Brain pericyte (primary cell): ENCODE measurements around the gene MAP3K4.
A peak's percentile ranks its signal among the peaks of the same experiment; 100 is the strongest.
"Not testable (repeated sequence)": the region's sequence is repeated elsewhere in the genome, so short reads cannot be mapped to it uniquely, and the experiment has no call there.

ENCODE experiments used
- DNase-seq: peaks from one replicate; pipeline ENCODE4 v3.0.0-alpha.2; 2012; ENCODE audit warnings: low read depth, low spot score

Gene MAP3K4

DNA sequence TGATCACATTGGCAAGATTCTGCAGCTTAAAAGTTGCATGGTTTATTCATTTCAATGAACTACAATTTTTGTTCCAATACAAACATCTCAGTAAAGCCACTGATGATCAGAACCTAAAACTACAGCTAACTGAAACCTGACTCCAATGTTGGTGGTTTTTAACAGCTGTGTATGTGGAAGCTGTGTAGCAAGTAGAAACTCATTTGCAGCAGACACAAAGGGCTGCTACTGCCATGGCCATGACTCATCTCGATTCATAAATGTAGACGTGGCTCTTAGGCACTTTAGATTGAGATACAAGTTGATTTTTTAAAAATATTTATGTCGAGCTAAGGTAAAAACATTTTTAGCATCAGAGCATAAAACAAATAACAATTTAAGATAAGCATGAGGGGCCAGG is 19.5 kb upstream of the MAP3K4 start:
- DNase-seq = peak; percentile 41

DNA sequence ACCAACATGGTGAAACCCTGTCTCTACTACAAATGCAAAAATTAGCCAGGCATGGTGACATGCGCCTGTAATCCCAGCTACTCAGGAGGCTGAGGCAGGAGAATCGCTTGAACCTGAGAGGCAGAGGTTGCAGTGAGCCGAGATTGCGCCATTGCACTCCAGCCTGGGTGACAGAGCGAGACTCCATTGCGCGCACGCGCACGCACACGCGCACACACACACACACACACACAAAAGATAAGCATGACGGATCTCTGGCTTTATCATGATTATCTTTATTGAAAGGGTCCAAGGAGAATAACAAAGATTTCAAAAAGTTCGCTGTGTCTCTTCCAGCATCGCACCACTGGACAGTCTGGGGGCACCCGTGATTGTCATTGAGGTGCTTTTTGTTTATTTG is 19.0 kb upstream of the MAP3K4 start:
- not testable (repeated sequence) for DNase-seq

DNA sequence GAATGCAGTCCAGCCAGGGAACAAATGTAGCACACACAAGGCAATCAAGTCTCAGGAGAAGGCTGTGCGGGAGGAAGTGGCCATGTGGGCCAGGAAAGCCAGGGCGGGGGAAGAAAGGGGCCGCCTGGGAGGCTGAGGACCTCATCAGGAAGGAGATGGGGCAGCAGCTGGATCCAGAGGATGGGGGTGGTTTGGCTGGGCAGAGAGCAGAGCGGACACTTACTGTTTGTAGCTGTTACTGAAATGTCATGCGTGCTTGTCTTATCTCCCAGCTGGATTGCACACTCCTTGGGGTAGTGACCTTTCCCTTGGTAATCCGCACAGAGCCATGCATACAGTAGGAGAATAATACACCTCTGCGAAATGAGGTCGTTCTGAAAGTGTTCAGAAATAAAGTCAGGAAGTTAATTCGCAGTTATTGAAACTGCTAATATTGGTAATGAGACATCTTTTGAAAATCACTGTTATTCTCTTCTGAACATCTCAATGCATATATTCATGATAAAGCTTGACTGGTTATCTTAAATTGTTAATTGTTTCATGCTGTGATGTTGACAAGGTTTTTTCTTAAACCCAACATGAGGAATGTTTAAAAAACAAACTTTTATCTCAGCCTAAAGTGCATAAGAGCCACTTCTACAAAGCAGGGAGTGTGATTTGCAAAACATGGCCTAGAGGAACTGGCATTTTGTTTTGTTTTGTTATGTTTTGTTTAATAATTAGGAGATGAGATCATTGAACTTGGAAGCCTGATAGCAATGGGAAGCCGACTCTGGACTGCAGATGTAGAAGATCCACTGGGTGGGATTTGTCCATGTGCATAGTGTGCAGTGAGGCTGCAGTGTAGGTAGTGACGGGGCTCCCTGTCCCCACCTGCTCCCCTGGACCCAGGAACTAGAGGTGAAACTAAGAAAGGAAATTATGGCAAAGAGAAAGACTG is 18.0 kb upstream of the MAP3K4 start:
- DNase-seq = no peak

DNA sequence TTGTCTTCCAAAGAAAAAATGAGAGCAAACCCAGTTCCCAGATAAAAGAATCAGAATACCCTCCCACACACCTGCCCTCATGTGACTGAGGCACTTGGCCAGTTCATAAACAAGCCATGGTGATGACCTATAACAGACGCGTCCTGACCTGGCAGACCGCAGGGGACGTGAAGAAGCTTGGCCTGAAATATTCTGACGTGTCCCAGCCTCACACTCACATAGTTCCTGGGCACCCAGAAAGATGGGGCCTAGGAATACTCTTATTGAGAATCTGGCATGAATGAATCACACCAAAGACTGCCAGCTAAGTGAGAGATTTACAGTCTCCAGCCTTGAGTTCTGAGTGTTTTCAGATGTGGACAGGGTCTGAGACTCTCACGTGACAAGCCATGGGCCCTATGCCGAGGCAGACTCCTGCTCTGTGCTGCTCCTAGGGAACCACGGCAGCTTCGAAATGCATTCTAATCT is 17.2 kb upstream of the MAP3K4 start:
- DNase-seq = no peak

DNA sequence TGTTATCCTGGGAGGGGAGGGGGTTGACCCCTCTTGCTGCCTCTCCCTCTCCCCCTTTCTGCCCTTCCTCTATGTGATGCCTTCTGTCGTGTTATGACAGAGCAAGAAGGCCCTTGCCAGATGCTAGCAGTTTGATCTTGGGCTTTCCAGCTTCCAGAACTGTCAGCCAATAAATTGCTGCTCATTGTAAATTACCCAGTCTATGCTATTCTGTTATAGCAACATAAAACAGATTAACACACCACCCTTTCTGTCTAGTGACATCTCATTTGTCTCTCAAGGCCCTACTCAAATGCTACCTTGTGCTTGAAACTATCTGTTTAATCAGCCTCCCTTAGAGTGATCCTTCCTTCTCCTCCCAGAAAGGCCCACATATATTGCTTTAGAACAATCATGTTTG is 16.4 kb upstream of the MAP3K4 start:
- no peak for DNase-seq

DNA sequence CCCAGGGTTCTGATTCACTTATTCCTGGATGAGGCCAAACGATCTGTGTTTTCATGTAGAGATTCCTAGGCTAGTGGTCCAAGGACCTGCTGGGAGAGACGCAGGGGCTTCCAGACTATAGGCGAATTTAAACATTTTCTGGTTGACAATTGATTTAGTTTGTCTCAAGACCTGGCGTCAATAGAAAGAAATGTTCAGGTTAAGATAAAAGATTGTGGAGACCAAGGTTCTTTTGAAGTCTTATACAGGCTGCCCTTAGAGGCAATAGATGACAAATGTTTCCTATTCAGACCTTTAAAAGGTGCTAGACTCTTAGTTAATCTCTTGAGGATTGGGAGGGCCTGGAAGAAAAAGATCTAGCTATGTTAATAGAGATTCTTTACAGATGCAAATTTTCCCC is 15.6 kb upstream of the MAP3K4 start:
- DNase-seq = not testable (repeated sequence)

DNA sequence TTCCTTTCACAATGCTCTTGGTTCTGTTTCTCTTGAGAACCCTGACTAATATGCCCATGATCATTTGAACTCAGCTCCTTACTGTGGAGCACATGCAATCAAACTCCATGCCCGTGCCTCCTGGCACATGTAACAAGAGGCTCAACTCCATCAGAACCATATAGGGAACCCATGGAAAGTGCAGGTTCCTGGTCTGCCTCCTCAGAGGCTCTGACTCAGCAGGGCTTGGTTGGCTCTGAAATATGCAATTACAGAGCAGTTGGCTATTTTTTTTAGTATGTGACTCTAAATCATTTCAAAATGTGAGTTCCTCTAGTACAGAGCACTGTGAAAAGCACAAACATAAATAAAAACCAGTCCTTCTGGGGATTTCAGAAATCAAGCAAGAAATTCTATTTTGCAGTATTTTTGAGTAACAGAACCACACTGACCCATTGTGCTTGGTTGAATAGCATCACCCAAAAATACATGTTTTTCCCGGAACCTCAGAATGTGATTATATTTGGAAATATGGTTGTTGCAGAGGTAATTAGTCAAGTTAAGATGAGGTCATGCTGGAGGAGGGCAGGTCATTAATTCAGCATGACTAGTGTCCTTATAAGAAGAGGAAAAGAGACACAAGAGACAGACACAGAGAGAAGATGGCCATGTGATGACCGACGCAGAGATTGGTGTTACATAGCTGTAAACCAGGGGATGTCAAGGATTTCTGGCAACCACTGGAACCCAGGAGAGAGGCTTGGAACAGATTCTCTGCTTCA is 13.2 kb upstream of the MAP3K4 start:
- no peak for DNase-seq

DNA sequence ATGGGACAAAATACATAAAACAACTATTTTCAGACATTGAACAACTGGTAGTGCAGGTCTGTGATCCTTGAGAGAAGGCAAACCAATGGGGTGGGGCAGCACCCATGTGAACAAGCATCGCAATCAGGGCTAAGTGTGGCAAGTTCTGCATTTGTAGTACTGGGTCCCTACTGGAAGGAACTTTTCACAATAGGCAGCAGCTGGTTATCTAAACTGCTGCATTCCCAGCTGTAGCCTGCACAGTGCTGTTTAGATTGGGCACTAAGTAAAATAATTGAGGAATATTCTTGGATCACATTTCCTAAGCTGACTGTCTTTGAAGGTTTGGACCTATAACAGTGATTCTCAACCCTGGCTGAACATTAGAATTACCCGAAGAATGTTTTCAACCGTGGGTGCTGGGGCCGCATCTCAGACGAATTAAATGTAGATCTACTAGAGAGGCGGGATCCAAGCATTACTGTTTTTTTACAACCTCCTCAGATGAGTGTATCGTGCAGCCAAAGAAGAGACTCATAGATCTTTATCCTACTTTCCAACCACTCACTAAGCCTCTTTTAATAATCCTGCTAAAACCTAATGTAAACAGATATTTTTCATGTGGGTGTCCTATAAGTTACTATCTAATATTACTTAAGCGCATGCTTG is 12.4 kb upstream of the MAP3K4 start:
- DNase-seq = no peak

DNA sequence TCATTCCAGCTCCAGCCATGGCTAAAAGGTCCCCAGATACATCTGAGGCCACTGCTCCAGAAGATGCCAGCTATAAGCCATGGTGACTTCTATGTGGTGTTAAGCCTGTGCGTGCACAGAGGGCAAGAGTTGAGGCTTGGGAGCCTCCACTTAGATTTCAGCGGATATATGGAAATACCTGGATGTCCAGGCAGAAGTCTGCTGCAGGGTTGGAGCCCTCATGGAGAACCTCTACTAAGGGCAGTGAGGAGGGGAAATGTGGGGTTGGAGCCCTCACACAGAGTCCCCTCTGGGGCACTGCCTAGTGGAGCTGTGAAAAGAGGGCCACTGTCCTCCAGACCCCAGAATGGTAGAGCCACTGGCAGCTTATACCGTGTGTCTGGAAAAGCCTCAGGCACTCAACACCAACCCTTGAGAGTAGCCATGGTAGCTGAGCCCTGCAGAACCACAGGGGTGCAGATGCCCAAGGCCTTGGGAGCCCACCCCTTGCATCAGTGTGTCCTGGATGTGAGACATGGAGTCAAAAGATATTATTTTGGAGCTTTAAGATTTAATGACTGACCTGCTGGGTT is 8.1 kb upstream of the MAP3K4 start:
- DNase-seq = not testable (repeated sequence)

DNA sequence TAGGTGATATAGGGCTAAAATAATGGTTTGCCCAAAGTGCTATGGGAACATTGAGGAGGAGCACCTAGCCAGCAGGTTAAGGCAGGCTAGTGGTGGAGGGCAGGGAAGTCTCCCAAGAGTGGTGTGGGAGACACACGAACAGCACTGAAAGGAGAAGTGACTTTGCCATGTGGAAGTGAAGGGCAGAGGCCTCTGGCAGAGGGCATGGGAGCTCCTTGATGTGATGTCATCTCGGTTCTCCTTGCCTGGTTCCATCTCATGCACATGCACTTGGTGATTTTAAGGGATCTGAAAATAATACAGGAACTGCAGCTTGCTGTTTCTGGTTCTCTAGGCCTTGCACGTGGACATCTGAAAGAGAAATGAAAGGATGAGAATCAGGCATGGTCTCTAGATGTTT is 4.7 kb upstream of the MAP3K4 start:
- DNase-seq = no peak

DNA sequence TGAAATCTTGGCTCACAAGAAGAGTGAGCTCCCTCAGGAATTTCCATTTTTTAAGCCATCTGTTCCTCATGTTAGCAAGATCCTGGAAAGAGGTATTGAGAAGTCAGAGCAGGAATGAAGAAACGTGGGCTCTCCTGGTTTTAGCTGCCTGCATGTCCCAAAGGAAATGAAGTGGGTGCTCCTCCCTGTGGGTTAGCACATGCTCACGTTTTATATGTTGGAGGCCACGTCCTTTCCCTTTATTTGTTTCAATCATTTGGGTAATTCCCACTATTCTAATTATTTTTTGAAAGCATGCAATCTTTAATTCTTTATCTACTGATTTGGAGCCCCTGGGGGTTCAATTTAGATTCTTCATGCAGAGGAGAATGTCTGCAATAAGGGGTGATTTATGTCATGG is 4.3 kb upstream of the MAP3K4 start:
- no peak for DNase-seq

DNA sequence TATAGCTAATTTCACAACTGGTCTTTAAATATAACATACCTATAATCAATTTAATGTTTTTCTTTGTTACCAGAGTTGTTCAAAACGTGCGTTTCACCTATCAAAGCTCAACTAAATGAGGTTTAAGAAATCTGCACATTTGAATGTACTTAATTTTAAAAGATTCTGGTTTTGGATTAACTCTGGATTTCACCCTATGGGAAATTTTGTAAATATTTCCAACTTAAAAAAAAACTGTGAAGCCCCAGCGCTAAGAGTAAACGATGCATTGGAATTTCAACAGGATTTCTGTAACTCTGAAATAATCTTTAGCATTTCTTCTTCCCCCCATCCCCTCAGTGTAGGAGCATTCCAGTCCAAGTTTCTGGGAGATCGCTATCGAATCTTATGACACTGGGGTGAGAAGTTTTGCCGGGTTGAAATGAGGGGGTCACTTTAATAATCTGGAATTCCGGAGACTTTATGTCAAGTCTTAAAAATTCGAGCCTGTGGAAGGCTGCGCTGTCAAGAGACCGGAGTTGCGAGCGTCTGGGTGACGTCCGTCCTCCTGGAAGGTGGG is 643 bp upstream of the MAP3K4 start:
- DNase-seq = no peak

DNA sequence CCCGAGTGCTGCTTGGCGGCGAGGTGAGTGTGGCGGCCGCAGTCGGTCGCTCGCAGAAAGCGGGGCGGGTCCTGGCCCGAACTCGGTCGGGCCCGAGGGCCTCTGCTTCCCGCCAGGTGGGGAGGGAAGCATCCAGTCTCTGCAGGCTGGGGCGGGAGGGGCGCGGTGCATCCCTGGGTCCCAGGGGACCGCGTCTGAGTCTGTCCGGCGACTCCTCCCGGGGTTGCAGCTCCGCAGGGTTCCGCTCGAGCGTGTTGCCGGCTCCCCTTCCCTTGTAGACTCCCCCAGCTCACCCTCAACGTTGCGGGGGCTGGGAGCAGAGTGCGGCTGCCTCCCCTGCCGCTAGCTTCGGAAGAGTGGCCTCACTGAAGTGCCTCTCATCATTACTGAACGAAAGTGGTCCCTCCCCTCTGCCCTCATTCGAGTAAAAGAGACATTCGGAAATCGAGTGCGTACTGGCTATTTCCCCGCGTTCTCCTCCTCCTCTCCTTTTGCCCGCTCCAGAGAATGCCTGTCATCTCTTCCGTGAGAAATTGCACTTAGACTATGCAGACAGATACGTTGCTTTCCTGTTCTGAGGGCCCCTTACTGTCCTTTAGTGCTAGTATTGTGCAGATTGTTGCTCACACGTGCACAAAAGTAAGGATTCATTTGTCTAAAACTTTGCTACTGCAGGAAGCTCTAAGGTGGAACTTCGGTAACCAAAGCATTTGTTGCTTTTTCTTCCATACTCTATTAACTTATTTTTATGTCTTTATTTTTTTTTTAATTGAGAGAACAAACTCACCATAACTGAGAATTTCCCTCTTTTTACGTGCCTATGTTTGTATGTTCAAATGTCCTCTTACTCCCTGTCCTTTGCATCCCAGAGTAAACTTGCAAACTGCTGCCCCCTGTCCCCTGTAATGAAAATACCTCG is 751 bp downstream of the MAP3K4 start:
- no peak for DNase-seq

DNA sequence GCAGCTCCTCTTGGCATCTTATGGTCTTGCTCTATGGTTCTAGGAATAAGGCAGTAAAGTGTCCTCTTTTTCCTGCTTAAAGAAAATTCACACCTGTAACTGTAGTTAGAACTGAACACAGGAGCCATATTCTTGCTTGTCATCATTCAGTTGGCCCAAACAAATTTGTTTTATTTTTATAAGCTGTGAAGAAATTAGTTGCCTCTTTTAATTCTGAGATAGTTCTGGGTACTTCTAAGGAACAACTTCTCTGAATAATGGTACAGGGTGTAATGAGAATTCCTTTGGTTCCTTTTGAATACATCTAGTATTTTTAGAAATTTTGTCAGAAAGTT is 1.4 kb downstream of the MAP3K4 start:
- no peak for DNase-seq

DNA sequence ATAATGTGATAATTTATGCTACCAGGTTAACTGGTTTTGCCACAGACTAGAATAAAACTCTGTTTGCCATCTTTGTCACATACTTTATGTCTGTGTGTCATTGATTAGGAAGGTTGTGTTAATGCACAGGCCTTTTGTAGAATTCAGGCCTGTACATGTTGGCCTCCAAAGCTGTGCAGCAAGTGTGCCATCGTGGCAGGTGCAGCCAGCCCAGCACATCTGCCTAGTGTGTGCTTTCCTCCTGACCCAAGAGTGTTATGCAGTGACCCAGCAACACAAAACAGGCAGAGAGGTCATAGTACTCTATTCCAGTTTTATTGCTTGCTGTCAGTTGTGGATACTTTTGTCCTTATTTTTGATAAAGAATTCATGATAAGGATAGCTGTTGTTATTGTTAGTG is 3.7 kb downstream of the MAP3K4 start:
- no peak for DNase-seq

DNA sequence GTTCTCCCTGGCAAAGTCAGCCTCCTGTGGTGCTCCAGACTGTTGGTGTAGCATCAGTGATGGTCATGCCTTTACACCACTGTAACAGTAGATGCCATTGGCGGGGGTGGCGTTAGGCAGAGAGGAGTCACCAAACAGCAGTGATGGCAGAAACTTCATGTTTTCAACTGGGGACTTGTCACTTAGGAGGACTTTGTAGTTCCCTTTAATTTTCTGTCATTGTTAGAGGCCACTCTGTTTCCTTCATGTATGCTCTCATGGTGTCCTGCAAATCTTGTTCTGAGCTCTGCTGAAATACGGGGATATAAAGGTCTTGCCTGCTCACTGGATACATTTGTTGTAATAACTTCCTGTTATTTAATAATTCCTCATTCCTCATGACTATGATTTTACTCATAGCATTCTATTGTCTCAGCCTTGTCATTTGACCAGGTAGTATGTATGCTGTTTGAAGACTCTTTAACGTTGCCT is 4.6 kb downstream of the MAP3K4 start:
- no peak for DNase-seq

DNA sequence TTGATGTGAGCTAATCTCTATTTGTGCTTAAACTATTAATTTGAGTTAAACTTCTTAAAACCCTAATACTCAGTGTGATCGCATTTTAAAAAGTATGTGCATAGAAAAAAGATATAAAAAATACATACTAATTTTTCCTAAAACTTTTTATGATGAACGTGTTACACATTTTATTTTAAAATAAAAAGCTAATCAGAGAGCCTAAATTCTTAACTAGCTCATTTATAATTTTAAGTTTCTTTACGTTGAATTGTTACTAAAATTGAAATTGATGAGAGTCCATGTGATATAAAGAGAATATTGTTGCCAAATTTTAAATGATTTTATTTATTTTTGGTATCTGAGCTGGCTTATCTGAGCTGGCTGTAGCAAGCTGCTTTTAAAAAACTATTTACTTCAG is 6.6 kb downstream of the MAP3K4 start:
- no peak for DNase-seq

DNA sequence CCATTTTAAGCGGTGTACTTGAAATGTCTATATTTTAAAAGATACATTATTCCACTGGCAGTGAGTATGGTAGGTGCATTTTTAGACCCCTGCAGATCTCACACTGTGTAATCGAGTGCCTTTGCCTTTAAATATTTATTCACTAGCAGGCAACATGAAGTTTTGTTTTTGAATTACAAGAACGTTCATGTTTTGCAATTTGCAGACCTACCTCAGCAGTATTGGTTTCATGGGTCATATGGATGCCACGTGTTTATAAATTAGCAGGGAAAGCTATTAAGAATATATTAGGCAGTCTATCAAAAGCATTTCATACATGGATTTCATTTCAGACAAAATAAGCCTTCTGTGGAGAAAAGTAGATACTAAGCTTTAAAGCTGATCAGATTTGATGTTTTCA is 7.2 kb downstream of the MAP3K4 start:
- no peak for DNase-seq

DNA sequence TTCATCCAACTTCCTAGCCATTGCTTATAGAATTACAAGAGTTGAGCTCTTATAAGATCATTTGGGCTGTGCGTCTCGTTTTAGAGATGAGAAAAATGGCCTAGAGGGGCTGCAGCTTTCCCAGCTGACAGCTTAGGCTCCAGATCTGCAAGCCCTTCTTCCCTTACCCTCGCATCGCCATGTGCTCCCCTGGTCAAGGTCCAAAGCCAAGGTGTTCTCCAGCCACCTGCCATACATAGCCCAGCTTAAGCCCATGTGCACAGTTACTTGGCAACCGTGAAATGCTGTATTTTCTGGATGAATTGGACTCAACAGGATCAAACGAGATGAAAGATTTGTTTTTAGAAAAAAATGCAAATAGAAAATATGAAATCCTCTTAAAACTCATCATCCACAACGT is 7.9 kb downstream of the MAP3K4 start:
- no peak for DNase-seq

DNA sequence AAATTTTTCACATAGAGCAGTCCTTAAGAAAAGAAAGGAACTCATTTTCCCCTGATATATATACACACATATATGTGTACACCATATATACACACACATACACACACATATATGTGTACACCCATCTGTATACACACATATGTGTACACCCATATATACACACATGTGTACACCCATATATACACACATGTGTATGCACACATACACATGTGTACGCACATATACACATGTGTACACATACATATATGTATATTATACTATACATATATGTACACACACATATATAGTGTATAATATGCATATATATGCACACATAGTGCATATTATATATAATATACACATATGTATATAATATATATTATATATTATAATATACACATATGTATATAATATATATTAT is 9.1 kb downstream of the MAP3K4 start:
- no peak for DNase-seq

DNA sequence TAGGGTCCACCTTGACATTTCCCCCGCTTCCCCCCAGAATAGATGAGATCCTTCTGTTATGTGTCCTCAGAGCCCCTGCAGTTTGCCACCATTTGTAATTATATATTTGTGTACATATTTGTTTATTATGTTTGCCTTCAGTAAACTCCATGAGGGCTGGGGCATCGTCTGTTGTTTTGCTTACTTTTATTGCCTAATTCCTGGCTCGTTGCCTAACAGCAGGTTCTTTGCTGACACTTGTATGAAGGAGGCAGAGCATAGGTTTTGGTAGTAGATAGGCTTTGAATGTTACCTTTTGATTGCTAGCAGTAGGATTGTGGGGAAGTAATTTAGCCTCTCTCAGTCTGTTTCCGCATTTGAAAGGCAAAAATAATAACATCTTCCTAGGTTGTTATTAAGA is 9.9 kb downstream of the MAP3K4 start:
- DNase-seq = no peak
